Left forelimb (tissue), 1 donor: Measurements from ENCODE around the gene RPS14.

Source experiments
- DNase-seq: peaks from one replicate; pipeline ENCODE4 v3.0.0-alpha.2; 2018; ENCODE audit warnings: low spot score

Gene RPS14

DNA sequence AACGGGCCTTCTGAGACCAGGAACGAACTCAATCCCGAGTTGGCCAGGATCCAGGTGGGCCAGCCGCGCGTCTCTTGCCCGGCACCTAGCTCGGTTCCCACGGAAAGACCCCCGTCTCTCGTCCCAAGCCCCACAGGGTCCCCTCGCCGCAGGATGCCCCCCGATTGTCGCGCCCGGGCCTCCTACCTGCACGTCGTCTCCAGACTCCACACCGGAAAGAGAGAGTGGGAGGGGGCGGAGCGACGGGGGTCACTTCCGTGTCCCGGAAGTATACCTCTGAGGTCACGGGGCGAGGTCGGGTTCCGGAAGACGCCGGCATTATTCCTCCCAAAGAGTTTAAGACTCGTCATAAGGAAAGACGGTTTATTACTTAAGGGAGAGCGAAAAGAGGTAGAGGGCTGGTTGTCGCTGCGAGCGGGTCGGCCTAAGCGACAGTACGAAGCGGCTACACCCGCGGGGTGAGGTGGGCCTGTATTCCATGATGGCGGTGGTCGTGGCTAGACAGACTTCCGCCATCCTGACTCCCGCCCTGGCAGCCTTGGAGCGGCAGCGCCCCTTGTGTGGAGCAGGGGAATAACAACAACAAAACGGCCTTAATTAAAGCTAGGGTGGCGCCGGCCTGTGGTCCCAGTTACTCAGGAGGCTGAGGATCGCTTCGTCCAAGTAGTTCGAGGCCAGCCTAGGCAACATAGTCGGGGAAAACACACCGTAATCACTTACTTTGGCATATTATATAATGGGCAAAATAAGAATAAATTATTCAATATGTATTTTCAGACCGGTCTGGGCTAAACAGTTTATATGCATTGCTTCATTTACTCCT lies at the start of gene RPS14:
Gene RPS14, minus strand, starts transcription at position 223 of the 823 bp plus-strand sequence. CDS start 2,006 bp downstream, outside the sequence.
- peak; percentile 98 for DNase-seq

DNA sequence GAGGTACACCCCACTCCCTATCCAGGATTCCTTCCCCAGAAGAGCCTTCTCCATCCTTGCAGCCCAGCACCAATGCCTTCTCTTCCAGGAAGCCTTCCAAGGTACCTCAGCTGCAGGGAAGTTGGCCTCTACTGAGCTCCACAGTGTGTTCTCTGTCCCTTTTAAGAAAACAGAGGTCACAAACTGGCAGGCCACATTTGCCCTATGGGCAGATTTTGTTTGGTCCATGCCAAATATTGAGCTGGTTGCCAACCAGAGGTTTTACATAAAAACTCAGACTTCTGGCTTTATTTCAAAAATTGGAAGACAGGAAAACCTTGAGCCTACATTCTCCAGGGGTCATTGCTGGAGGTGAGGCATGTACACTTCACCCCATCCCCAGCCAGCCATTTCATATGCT lies 49.4 kb upstream of the RPS14 start:
- DNase-seq, result no peak

DNA sequence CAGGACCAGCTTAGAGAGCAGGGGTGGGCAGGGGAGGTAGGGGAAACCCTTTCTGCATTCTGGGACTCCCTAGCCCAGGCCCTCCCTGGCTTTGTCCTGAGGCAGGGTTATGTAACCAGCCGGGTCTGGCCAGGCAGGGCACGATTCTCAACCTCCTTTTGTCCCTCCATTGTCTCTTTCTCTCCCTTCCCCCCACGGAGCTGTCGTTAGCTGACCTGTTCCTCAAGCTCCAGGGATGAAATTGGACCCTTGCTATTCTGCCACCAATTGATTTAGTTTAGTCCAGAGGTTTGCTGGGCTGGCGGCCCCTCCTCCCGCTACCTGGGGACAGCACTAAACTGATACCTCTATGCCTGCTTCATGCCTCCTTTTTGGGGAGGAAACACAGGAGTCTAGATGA lies 49.0 kb upstream of the RPS14 start:
- no peak for DNase-seq

DNA sequence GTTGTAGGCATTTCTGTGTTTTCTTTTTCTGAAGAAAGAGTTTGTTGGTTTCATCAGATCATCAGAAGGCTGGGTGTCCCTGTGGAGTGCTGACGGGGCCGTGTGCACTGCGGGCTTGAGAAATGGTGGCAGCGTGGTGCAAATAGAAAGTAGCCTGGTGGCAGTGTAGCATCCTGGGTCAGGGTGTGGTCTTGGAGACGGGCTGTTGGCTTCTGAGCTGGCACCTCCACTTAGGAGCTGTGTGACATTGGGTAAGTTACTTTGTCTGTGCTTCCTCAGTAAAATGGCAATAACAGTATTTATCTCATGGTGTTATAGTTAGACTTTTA lies 48.4 kb upstream of the RPS14 start:
- no peak for DNase-seq

DNA sequence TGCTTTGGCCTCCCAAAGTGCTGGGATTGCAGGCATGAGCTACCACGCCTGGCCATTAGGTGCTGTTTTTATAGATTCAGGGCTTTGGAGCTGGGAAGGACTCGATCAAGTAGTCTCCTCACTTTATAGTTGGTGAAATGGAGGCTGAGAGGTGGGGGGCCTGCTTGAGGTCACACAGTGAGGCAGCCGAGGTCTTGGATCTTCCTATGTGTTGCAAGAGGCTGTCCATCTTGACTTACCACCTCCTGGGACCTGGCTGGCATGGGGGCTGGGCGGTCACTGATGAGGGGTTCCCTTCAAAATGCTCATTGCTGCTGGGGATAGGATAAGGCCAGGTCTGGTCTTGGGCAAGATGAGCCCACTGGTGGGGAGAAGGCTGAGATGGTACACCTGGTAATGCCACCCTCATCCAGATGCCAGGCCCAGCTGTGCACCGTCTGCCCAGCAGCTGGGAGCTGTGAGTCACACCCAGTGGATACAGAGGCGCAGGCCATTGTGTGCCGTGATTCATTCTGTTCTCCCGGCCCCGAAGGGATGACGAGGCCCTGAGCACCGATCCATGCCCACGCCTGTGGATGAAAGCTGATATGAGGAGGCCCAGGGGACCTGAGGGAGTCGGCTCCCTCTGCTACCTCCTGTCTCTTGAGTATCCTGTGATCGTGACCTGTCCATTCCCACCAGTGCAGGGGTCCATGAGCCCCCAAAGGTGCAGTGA lies 47.9 kb upstream of the RPS14 start:
- no peak for DNase-seq

DNA sequence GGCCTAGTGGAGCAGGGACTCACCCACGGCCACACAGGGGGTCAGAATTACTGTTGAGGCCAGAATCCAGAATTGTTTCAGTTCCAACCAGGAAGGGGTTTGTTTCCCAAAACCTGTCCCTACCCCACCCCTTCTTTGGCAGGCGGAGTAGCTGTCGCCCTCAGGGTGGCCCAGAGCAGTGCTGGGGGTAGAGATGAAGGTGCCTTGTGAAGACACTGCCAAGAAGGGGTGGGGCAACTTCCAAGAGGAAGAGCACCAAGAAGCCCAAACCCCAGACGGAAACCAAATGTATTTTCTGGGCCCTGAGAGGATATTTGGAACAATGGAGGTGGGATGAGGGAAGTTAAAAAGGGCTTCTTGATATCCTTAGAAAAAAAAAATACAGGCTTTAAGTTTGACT lies 47.0 kb upstream of the RPS14 start:
- no peak for DNase-seq

DNA sequence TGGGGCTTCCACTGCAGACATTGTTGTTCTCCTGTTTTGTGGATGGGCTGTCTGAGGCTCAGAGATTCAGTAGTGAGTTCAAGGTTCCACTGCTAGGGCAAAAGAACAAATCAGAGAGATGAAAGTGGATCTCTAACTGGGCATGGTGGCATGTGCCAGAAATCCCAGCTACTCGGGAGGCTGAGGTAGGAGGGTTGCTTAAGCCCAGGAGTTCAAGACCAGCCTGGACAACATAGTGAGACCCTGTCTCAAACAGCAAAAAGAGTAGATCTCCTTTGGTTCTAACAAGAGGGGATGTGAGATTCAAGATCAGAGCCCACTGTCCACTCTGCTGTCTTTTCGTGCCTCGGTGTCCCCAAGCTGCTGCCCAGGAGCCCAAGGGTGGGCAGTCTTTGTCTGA lies 46.6 kb upstream of the RPS14 start:
- DNase-seq, result no peak

DNA sequence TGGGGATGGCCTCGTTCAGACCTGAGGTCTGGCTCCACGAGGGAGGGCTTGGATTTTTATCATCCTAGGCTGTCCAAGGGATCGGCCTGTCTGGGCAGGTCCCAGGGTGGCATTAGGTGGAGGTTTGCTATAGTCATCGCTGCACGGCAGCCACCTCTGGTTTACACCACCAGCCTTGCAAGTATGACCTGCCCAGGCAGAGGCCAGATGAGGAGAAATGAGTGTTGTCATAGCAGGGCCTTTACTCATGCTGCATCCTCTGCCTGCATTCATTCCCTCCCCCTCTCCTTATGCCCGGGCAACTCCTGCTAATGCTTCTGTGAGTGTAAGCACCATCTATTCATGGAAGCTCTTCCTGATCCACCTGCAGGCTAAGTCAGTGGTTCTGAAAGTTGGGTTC lies 43.1 kb upstream of the RPS14 start:
- DNase-seq, result no peak

DNA sequence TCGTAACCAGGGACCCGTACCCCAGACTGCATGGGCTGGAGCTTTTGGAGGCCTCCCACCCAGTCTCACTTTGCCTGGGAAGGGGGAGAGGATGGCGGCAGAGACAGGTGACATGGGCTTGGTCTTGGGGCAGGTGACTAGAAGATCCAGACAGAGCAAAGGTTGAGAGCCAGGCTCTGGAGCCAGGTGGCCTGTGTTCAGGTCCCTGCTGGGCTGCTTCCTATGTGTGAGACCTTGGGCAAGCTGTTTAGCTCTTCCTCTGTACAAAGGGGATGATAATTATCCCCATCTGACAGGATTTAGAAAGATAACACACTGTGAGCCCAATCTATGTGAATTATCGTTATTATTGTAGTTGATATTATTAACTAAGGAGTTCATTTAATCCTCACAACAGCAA lies 42.3 kb upstream of the RPS14 start:
- DNase-seq, result no peak

DNA sequence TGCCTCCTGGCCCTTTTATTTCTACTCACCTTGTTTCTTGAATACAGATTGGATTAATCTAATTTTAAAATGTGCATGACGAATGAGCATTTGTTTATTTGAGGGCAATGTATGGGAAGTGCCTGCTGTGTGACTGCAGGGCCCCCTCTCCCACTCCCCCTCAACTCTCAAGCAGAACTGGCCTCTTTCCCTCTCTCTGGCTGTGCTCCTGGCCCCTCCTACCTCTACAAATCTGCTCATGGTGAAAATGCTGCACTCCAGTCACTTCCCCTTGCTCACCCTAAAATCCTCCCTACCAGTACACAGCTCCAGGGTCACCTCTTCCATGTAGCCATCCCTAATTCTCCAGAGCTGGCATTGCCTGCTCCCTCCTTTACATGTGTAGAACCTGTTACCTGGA lies 41.2 kb upstream of the RPS14 start:
- no peak for DNase-seq

DNA sequence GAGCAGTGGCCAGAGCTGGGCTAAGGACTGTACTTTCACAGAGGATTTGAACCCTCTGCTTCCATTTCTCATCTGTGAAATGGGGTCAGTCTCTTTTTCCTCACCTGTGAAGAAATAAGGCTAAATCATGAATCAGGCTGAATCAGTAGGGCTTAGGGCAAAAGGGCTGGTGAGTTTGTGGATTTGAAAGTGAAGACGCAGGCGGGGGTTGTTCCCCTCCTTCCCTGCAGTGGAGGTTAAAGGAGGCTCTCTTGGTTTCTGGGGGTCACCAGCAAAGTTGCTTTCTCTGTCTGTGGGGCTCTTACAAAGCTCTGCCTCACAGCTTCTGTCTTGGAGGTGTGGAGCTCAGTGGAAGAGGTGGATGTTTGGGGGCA lies 40.7 kb upstream of the RPS14 start:
- DNase-seq, result no peak

DNA sequence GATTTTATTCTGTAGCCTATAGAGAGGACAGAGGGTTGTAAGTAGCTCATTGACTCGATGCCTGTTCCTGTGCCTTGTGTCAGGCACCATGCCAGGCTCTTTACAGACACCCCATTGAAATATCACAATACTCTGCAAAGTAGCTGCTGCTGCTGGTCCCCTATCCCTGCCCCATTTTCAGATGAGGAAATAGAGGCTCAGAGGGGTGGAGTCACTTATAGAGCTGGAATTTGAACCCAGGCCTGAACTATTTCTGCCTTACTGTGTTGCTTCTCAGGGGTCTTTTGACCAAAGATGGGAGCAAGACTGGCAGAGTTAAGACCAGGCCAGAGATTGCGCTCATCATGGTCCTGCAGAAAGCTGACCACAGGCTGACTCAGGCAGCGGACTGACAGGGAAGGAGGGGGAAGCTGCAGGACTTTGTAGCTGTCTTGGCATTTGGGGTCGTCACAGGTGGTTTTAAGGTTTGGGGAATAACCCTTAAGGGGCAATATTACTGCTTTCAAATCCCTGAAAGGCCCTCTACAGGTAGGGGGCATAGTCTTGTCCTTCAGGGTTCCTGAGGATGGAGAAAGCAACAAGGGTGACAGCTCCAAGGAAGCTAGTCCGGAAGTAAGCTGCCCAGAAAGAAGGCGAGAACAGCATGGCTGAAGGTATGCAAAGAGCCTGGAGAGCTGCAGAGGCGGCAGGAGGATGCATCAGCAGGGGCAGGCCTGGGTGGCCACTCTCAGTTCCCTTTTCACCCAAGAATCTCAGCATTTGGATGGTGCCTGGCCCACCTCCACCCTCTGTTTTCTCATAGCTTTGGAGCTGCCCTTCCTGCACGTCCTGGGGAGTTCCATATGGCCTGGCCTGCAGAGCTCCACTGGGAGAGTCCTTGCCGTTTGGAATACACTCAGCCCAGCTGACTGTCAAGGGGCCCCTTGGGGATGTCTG lies 40.1 kb upstream of the RPS14 start:
- DNase-seq, result no peak

DNA sequence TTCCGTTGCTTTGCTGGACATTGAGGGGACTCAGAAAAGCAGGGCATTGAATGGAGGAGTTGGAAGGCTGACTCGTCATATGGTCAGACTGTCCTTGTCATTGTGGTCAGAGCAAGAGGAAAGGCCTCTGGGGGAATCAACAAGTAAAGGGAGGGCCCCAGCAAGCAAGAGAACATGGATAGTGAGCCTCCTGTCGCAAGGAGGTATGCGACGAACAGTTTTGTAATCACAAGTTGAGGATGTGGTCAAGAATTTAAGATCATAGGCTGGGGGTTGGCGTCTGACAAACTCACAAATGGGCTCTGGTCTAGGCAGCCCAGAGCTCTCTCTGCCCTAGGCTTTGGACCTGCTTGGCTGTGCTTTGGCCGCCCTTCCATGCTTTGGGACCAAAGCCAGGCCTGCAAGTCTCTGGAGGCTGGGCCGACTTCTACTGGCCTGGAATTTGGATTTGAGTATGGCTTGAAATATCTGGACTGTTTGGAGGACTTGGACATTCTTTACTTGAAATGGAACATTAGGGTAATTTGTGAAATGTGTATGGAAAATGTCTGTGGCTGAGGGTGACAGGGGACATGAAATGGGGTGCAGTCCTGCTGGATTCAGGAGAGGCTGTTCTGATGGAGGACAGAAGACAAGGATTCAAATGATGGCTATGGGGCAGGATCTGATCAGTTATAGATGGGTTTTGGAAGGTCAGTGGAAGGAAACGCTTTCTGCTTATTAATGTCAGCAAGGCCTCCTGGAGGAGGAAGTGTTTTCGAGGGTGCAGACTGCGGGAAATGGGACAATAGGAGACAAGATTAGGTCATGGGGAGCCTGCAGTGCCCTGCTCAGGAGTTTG lies 39.2 kb upstream of the RPS14 start:
- no peak for DNase-seq

DNA sequence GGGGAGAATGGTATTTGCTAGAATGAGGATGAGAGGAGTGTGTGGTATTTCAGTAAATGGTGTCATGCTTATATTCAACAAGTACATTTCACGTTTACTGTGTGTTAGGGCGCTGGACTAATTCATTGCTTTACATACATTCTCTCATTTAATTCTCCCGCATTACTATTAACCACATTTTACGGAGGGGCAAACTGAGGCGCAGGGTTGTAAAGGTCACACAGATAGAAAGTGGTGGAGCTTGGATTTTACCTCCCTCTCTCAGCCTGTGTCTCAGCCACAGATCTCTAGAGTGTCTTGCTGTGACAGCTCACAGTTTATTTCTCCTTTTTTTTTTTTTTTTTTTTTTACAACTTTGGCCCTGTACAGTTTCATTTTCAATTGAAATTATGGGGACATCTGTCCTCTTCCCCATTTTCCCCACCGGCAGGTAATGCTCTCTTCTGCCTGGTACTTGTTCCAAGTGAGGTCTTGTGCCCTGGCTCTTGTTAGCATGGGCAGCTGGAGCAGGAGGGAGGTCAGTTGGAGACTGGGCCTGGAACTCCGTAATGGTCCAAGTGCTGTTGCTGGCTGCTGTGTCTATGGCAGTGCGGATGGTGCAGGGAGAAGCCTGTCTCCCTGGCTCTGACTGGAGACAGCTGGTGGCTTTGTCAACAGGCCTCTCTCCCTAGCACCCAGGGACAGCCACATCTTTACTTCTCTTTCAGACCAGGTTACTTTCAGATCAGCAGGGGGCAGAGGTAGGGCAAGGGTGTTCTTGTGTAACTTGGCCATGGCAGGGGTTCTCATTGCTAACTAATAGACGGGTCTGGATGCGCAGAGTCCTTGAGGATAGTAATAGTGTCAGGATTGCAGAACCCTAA lies 37.9 kb upstream of the RPS14 start:
- no peak for DNase-seq

DNA sequence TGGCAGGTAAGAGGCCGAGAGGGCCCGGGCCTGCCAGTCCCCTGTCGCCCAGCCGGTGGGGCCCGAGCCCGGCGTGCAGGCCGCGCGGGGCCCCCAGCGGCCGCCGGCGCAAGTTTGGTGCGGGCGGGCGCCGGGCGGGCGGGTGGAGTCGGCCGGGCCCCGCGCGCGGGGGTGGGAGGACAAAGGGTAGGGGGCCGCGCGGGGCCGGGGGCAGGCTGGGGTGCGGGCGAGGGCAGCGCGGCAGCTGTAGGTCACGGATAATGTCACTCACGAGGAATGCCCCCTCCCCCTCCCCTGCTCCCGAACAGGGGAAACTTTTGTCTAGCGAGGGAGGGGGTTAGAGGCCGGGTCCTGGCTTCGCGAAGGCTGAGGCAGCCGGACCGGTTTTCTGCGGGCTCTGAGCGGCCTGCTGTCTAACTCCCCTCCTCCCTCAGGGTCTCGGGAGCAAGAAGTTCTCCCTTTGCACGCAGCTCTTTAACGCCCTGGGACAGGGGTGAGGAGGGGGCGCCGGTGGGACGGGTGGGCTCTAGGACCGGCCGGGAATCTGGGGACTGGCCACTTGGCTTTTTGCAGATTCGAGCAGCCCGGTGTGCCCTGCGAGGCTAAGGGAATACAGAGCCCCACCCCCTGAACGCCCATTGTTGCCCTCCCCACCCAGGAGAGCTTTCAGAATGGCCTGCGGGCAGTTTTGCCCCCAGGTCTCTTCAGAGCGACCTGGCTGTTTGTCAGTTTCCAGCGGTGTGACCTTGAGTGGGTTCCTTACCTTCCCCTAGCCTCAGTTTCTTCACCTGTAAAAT lies 37.1 kb upstream of the RPS14 start:
- peak; percentile 87 for DNase-seq

DNA sequence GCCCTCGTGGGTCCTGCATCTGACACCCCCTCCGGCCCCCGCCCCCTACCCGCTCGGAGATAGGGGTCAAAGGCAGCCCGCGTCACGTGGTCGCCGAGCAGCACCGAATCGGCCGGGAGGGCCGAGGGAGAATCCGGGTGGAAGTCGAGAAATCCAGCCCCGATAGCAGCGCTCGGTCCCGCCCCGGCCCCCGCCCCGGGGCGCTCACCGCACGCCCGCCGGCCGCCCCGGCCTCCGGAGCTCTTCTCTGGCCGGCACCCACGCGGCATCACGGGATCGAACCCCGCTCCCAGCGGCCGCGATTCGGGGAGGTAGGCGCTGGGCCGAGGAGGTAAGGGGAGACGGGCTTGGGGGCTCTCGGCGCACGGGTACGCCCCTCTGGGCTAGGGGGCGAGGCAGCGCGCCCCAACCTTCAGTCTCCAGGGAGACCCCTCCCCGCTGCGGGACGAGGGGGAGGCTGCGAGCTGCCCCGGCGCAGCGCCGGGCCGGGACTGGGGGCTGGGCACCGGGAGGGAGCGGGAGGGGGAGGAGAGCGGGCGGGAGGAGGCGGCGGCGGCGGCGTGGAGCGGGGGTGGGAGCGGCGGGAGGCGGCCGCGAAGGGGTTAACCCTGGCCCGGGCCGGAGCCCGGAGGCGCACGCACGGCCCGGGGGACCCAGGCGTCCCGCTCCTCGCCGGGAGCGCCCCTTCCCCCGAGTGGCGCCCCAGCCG lies 36.3 kb upstream of the RPS14 start:
- peak; percentile 85 for DNase-seq

DNA sequence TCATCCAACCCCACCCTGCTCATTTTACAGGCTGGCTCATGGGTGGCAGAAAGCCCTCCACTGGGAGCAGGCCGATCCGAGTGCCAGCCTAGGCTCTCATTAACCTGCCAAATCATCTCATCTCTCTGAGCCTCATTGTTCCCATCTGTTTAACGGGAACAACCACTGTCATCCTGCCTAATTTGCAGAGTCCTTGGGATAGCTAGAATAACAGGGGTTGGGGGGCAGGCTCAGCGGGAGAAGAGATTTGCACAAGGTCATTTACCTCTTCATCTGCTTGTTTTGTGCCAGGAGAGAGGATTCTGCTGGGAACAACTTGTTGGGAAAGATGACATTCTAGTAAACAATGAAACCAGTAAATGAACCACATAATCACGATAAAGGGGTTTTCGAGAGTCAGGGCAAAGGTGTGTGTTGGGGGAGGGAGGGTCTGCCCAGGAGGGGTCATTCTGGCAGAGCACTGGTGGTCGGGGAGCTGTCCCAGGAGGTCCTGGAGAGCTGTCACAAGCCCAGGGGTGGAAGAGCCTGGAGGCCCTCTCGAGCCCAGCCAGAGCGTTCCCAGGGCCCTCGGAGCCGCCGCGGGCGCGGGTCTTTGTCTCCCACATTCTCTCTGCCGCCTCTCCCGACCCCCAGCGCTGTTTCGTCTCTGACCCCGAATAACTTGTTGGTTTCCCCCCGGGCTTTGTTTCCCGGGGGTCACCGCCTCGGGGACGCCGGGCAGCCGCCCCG lies 35.6 kb upstream of the RPS14 start:
- DNase-seq, result no peak

DNA sequence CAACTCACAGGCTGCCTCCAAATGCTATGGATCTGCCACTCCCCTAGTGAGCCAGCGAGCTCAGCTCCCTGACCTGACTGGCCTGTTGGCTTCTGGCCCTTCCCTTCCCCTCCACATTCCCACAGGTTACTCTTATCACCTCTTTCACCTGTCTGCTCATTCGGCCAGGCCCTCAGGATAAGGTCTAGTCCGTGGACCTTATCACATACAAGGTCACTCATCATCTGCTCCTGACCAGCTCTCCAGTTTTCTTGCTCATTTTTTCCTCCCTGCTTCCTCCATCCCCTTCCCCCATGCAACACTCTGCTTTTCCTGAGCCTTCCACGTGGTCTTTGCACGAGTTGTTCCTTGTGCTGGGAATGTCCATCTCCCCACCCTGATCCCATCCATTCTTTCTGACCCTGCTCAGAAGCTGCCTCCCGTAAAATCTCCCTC lies 32.5 kb upstream of the RPS14 start:
- no peak for DNase-seq

DNA sequence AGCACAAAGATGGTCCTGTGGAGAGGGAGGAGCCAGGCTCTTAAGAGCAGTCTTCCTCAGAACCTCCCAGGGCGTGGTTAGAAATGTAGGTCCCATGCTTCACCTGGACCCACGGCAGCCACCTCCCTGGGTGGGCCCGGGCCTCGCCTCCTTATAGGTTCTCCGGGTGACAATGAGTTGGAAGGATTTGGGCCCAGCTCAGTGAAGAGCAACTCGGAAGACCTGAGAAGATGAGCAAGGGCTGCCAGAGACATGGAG lies 32.1 kb upstream of the RPS14 start:
- no peak for DNase-seq
